Ishikawa (cell line): ENCODE results near the gene SBNO2.

ENCODE experiments used
- CEBPB ChIP-seq: IDR thresholded peaks from 2 replicates; pipeline ENCODE4 v1.6.1; 2012
- CREB1 ChIP-seq: IDR thresholded peaks from 2 replicates; pipeline ENCODE4 v1.6.1; 2012; ENCODE audit warnings: low read depth
- EGR1 ChIP-seq: IDR thresholded peaks from 2 replicates; pipeline ENCODE4 v1.6.1; 2012
- EP300 ChIP-seq: IDR thresholded peaks from 2 replicates; pipeline ENCODE4 v1.6.1; 2012; ENCODE audit warnings: borderline replicate concordance
- FOXM1 ChIP-seq: IDR thresholded peaks from 2 replicates; pipeline ENCODE4 v1.6.1; 2012; ENCODE audit warnings: low read depth, borderline replicate concordance
- MAX ChIP-seq: IDR thresholded peaks from 2 replicates; pipeline ENCODE4 v1.6.1; 2012
- NFIC ChIP-seq: IDR thresholded peaks from 2 replicates; pipeline ENCODE4 v1.6.1; 2012
- RAD21 ChIP-seq: IDR thresholded peaks from 2 replicates; pipeline ENCODE4 v1.6.1; 2012; ENCODE audit warnings: low read depth
- REST ChIP-seq: IDR thresholded peaks from 2 replicates; pipeline ENCODE4 v1.6.1; 2012; ENCODE audit warnings: low read depth, mild to moderate bottlenecking
- TAF1 ChIP-seq: IDR thresholded peaks from 2 replicates; pipeline ENCODE4 v1.6.1; 2012; ENCODE audit warnings: low read depth, mild to moderate bottlenecking
- TCF12 ChIP-seq: IDR thresholded peaks from 2 replicates; pipeline ENCODE4 v1.6.1; 2012; ENCODE audit warnings: low read depth
- TEAD4 ChIP-seq: IDR thresholded peaks from 2 replicates; pipeline ENCODE4 v1.6.1; 2012
- USF1 ChIP-seq: IDR thresholded peaks from 2 replicates; pipeline ENCODE4 v1.6.1; 2012
- YY1 ChIP-seq: IDR thresholded peaks from 2 replicates; pipeline ENCODE4 v1.6.1; 2012; ENCODE audit warnings: low read depth
- ZBTB7A ChIP-seq: IDR thresholded peaks from 2 replicates; pipeline ENCODE4 v1.6.1; 2012; ENCODE audit warnings: low read depth

SBNO2 gene

GRCh38 chr19:1105008-1105872 is 68.8 kb downstream of the SBNO2 start:
- TF ChIP-seq MAX (0 out of 2 replicates have a peak, but pooled peaks have one; percentile 17), TCF12 (no peak)

GRCh38 chr19:1104311-1105007 is 69.6 kb downstream of the SBNO2 start:
- no peak for TF ChIP-seq FOXM1
- peak; percentile 64 for TF ChIP-seq USF1
- TF ChIP-seq YY1: no peak
- peak; percentile 92 for TF ChIP-seq EGR1
- no peak for TF ChIP-seq TEAD4
- peak; percentile 89 for TF ChIP-seq ZBTB7A
- 0 out of 2 replicates have a peak, but pooled peaks have one; percentile 19 for TF ChIP-seq MAX
- TF ChIP-seq TCF12: peak; percentile 14; the same call in 1 of the 2 replicates
- TF ChIP-seq CREB1: peak; percentile 38; the same call in 1 of the 2 replicates
- TF ChIP-seq CEBPB: no peak
- TF ChIP-seq TAF1: no peak; the same call in 1 of the 2 replicates
- TF ChIP-seq RAD21: no peak

- TF ChIP-seq ZBTB7A: peak; percentile 96
- TF ChIP-seq TCF12: 0 out of 2 replicates have a peak, but pooled peaks have one; percentile 9
- TF ChIP-seq CEBPB: no peak
- TF ChIP-seq NFIC: 0 out of 2 replicates have a peak, but pooled peaks have one; percentile 7
- TF ChIP-seq RAD21: no peak
- 0 out of 2 replicates have a peak, but pooled peaks have one; percentile 16 for TF ChIP-seq TEAD4
- peak; percentile 95; the same call in 1 of the 2 replicates for TF ChIP-seq TAF1
Observed at GRCh38 chr19:1103708-1104310, 70.3 kb downstream of the SBNO2 start, which contains the start of gene GPX4. TSS of gene GPX4 (plus strand) at chr19:1103994. CDS start at chr19:1104044, 50 bp downstream.

- TF ChIP-seq EP300: no peak
- TF ChIP-seq TEAD4: no peak
- TF ChIP-seq ZBTB7A: no peak
- no peak for TF ChIP-seq NFIC
- TF ChIP-seq YY1: no peak
- TF ChIP-seq FOXM1: no peak
- TF ChIP-seq USF1: no peak
- no peak for TF ChIP-seq EGR1
- TF ChIP-seq RAD21: no peak
- no peak for TF ChIP-seq TAF1
- TF ChIP-seq CEBPB: no peak
- no peak for TF ChIP-seq CREB1
- no peak for TF ChIP-seq TCF12
- no peak for TF ChIP-seq MAX
Observed at GRCh38 chr19:1103132-1103707, 70.8 kb downstream of the SBNO2 start.

GRCh38 chr19:1102407-1103131 is 71.5 kb downstream of the SBNO2 start:
- TF ChIP-seq TCF12 (0 out of 2 replicates have a peak, but pooled peaks have one; percentile 11), CREB1 (no peak), EGR1 (peak; percentile 66; the same call in 1 of the 2 replicates), TEAD4 (peak; percentile 59), MAX (peak; percentile 19; the same call in 1 of the 2 replicates), REST (no peak)
